Measurements from ENCODE around the gene CDH22.

Gene CDH22

GRCh38 chr20:46133886-46134654, 174.2 kb downstream of the CDH22 start:
- no peak for DNase-seq

GRCh38 chr20:46132705-46133120, 175.6 kb downstream of the CDH22 start:
- DNase-seq, result peak; percentile 81

GRCh38 chr20:46131396-46131795, 176.9 kb downstream of the CDH22 start:
- no peak for DNase-seq

- no peak for DNase-seq
Observed at GRCh38 chr20:46130534-46130933, 177.8 kb downstream of the CDH22 start.

GRCh38 chr20:46129955-46130481, 178.3 kb downstream of the CDH22 start:
- no peak for DNase-seq

GRCh38 chr20:46128310-46129151, 179.8 kb downstream of the CDH22 start:
- DNase-seq, result peak; percentile 26

- no peak for DNase-seq
Observed at GRCh38 chr20:46127396-46128010, 180.8 kb downstream of the CDH22 start.

GRCh38 chr20:46126440-46127056, 181.8 kb downstream of the CDH22 start:
- DNase-seq, result no peak

All from OCI-M1 (cell line).